Esophagus muscularis mucosa (tissue), 4 donors: ENCODE data around the gene NLGN3. TPM values are rescaled to one million over a fixed set of nuclear protein-coding genes. Genes with fewer than 3 reads are reported as not detected.

Experiments
- DNase-seq: peaks from one replicate; pipeline ENCODE4 v3.0.0-alpha.2; 2017; ENCODE audit errors: extremely low spot score
- H3K27ac ChIP-seq, 4 donors: fragments of 200-600 bp; sonication (generic); replicated peaks in 1 of 4; 1 replicate in 3 of 4; 2 replicates in 1 of 4; pipeline ENCODE4 v1.5.1; 2016 to 2019; ENCODE audit warnings: mild to moderate bottlenecking in 1 of 4
- H3K27me3 ChIP-seq, 4 donors: fragments of 200-600 bp; sonication (generic); one replicate each; pipeline versions ENCODE4 v1.5.1 to v1.6.0; 2016 to 2019
- H3K36me3 ChIP-seq, 4 donors: fragments of 200-600 bp; sonication (generic); one replicate each; pipeline ENCODE4 v1.5.1; 2016 to 2019
- H3K4me1 ChIP-seq, 4 donors: fragments of 200-600 bp; sonication (generic); one replicate each; pipeline ENCODE4 v1.5.1; 2016 to 2019
- H3K4me3 ChIP-seq, 4 donors: fragments of 200-600 bp; sonication (generic); 1 replicate in 2 of 4; 2 replicates in 2 of 4; pipeline ENCODE4 v1.5.1; 2016 to 2019; ENCODE audit warnings: mild to moderate bottlenecking in 4 of 4, moderate library complexity in 1 of 4
- H3K9me3 ChIP-seq, 4 donors: fragments of 200-600 bp; sonication (generic); 1 replicate in 3 of 4; 2 replicates in 1 of 4; pipeline ENCODE4 v1.5.1; 2016 to 2019
- CTCF ChIP-seq, 3 experiments: fragments of 200-600 bp in 2 of 3; fragments of 450-650 bp in 1 of 3; sonication (generic) in 2 of 3; IDR thresholded peaks; one replicate each; pipeline ENCODE4 v1.5.1; 2017 to 2019; ENCODE audit warnings: antibody characterized with exemption in 3 of 3, mild to moderate bottlenecking in 2 of 3, moderate library complexity in 1 of 3
- EP300 ChIP-seq: sonication (generic); formaldehyde crosslinking; IDR thresholded peaks from one replicate; pipeline ENCODE4 v1.6.1; 2017; ENCODE audit warnings: antibody characterized with exemption
- POLR2A ChIP-seq: fragments of 450-650 bp; IDR thresholded peaks from one replicate; pipeline ENCODE4 v1.6.1; 2017; ENCODE audit warnings: antibody characterized with exemption, moderate library complexity, mild to moderate bottlenecking, low read depth
- POLR2AphosphoS5 ChIP-seq, 2 donors: sonication (generic); formaldehyde crosslinking; IDR thresholded peaks; one replicate each; pipeline ENCODE4 v1.6.1; 2017; ENCODE audit warnings: antibody characterized with exemption in 2 of 2
- WGBS: methylation state at CpG from one replicate; pipeline ENCODE4 v1.1.5; 2018; 5-methylcytosine and 5-hydroxymethylcytosine counted together
- intact Hi-C: fragments of 100-400 bp; cut with DNase I; formaldehyde crosslinking; loops from one replicate; pipeline ENCODE4 v1.15.1; 2023
- total RNA-seq, 4 donors: library from RNA; depleted of rRNA; stranded (reverse); fragments of >200 nt; gene quantifications; one replicate each; pipeline versions ENCODE4 v1.1.0 to v1.2.1, GENCODE V29; 2016

The NLGN3 gene
- 1 to 10 TPM; 1.2 to 2.8 (median 2.4) TPM for total RNA-seq

DNA sequence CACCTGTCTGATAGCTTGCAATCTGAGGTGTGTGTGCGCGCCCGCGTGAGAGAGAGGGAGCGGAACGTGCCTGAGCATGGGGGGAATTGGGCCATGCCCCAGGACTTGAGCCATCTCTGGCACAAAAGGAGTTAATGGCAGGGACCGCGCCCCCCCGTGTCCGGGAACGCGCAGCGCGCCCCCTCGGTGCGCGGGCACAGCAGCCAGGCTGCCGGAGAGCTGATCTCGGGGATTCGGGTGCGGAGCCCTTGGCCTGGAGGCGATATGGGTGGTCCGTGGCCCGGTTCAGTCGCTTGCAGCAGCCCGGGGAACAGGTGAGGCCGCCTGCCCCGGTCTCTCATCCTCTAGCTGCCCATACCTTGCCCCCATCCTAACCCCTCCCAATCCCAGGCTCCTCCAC lies at the start of gene NLGN3:
Gene NLGN3 (plus strand): TSS at position 191 of the 400 bp plus-strand sequence. CDS start 2,909 bp downstream, outside the sequence.
- intact Hi-C loops: no loop called here
- H3K27ac ChIP-seq: no peak within 1 kb of the TSS
- H3K9me3 ChIP-seq: no peaks in the 10 kb centered on the region
- H3K27me3 ChIP-seq: no peaks in the 10 kb centered on the region
- H3K4me1 ChIP-seq: peaks cover 5 to 36% (median 30%) of the 10 kb centered on the region in 4 donors
- no peak for DNase-seq
- TF ChIP-seq CTCF (IDR thresholded peaks at IDR 0.05) (no peak), POLR2AphosphoS5 (IDR thresholded peaks at IDR 0.05) (no peak), POLR2A (no peak), EP300 (no peak)
- H3K4me3 ChIP-seq: peak within 1 kb of the TSS; percentile 34 to 50 (median 40)
- H3K36me3 ChIP-seq: peaks cover 6 to 28% (median 21%) of the 10 kb centered on the region in 4 donors
- 34% methylated on average over 14 of the region's 28 CpGs for WGBS

GRCh38 chrX:71095033-71095432 lies 49.6 kb upstream of the NLGN3 start:
- Histone ChIP-seq H3K36me3 (no peaks in the 10 kb centered on the region), H3K4me3 (peak overlapping the region; percentile 60 to 70 (median 62)), H3K9me3 (no peaks in the 10 kb centered on the region), H3K4me1 (peaks cover 8 to 39% (median 30%) of the 10 kb centered on the region in 4 donors), H3K27me3 (no peaks in the 10 kb centered on the region), H3K27ac (peak overlapping the region in 1 of 4 donors; percentile 78)
- intact Hi-C loops: no loop called here
- no peak for TF ChIP-seq POLR2A
- no peak for TF ChIP-seq CTCF (IDR thresholded peaks at IDR 0.05)
- no peak for TF ChIP-seq EP300
- no peak for TF ChIP-seq POLR2AphosphoS5 (IDR thresholded peaks at IDR 0.05)
- no peak for DNase-seq
- 31% methylated on average over 6 of the region's 6 CpGs for WGBS

GRCh38 chrX:71095555-71095980 lies 49.1 kb upstream of the NLGN3 start, which contains the start of gene FOXO4:
FOXO4 (plus strand) TSS chrX:71095851; CDS start chrX:71096529, 678 bp downstream.
- intact Hi-C loops: no loop called here
- Histone ChIP-seq H3K4me1 (peaks cover 8 to 39% (median 30%) of the 10 kb centered on the region in 4 donors), H3K4me3 (peak within 1 kb of the TSS; percentile 60 to 70 (median 62)), H3K36me3 (no peaks in the 10 kb centered on the region), H3K27me3 (no peaks in the 10 kb centered on the region), H3K9me3 (no peaks in the 10 kb centered on the region), H3K27ac (peak within 1 kb of the TSS; percentile 75 to 82 (median 78))
- WGBS: 16% methylated on average over 21 of the region's 29 CpGs
- peak; percentile 63 to 71 for TF ChIP-seq POLR2AphosphoS5 (IDR thresholded peaks at IDR 0.05)
- no peak for TF ChIP-seq CTCF (IDR thresholded peaks at IDR 0.05)
- DNase-seq: peak; percentile 95

DNA sequence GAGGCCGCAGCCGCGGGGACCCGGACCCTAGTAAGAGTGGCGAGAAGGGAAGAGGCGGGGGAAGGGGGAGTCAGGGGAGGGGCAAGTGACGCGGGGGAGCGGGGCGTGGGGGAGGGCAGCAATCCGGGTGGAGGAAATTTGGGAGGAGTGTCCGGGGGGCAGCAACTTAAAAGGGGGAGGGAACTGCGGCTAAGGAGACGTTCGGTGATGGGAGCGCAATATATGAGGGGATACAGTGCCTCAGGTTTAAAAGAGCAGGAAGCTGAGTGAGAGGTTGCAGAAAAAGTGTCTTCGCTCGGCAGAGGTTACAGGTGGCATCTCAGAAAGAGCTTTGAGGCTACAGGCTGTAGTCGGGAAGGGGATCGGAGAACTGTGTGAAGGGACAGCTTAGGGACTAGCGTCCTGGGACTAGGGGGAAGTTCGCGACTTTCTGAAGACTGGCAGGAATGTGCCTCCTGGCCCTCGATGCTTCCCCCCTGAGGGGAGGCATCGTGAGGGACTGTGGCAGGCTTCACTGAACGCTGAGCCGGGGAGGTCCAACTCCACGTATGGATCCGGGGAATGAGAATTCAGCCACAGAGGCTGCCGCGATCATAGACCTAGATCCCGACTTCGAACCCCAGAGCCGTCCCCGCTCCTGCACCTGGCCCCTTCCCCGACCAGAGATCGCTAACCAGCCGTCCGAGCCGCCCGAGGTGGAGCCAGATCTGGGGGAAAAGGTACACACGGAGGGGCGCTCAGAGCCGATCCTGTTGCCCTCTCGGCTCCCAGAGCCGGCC lies 48.5 kb upstream of the NLGN3 start:
- 14% methylated on average over 28 of the region's 46 CpGs for WGBS
- intact Hi-C loops: no loop called here
- Histone ChIP-seq H3K27me3 (no peaks in the 10 kb centered on the region), H3K4me3 (peak overlapping the region; percentile 60 to 70 (median 62)), H3K36me3 (no peaks in the 10 kb centered on the region), H3K4me1 (peaks cover 8 to 39% (median 30%) of the 10 kb centered on the region in 4 donors), H3K9me3 (no peaks in the 10 kb centered on the region), H3K27ac (peak overlapping the region; percentile 75 to 82 (median 78))
- no peak for TF ChIP-seq EP300
- TF ChIP-seq CTCF (IDR thresholded peaks at IDR 0.05): no peak
- no peak for TF ChIP-seq POLR2A
- TF ChIP-seq POLR2AphosphoS5 (IDR thresholded peaks at IDR 0.05): no peak
- no peak for DNase-seq
